NCI-H345 (cell line): Measurements from ENCODE around the gene TFAP2D.

ENCODE experiments used
- DNase-seq: peaks from one replicate; lab custom pipeline; 2025; lab: John Stamatoyannopoulos, UW

TFAP2D gene

DNA sequence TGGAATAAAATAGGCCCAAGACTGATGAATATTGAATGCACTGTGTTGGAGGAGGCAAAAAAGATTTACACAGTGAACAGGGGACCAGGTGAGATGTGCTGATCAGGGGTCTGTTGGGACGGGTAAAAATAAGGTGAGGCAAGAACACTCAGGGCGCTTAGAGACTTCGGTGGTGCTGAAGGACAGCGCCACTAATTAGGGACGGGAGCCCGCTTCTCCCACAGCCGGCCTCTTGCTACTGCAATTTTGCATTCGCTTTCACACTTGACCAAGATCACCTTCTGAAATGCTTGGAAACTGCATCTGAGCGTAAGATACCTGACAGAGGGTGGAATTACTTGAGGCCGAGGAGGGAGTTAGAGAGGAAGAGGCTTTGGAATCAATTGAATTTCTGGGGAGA lies 7.3 kb downstream of the TFAP2D start:
- DNase-seq, result no peak

DNA sequence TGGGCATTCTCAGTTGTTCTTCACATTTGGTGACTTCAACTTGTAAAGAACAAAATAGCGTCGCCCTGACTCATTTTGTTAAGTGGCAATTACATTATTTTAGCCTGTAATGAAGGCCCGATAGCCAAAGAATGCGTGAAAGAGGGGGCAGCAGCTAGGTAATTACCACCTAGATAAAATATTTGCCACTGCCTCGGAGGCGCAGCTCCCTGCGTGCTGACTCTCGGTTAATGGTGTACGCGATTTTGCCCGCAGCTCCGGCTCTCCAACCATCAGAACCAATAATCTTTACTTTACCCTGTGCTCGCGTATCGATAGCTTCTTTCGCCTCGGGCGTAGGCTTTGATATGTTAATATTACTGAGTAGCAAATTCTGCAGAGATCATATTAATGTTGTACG lies 8.7 kb downstream of the TFAP2D start:
- no peak for DNase-seq

DNA sequence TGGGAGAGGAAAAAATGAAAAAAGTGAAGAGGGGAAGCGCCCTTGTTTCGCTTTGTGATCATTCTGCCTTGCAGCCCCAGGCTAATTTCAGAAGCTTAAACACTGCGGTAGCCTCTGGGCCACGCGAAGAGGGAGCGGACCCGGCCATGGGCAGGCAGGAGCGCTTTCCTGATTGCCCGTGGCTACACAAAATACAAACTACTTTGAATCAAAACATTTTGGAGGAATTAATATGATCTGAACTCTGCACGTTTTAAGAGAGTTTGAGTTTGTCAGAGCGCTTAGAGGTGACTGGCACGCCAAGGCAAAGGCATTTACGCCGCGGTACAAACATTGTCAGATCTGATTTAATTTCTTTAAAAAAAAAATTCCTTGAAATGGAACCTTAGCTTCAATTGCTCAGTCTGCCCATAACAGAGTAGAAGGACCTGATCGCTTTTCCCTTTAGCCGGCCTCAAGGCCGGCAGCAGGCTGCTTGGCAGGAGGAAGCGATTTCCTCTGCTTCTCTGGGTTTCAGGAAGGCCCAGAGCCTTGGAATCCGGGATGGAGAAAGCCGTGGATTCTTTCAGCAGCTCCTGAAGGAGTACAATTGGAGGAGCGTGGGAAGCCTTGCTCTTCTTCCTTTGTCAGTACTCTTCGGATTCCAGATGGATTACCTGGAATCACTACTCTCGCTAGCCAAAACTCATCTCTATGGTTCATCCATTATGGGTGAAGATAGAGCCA lies 9.7 kb downstream of the TFAP2D start:
- DNase-seq, result no peak

DNA sequence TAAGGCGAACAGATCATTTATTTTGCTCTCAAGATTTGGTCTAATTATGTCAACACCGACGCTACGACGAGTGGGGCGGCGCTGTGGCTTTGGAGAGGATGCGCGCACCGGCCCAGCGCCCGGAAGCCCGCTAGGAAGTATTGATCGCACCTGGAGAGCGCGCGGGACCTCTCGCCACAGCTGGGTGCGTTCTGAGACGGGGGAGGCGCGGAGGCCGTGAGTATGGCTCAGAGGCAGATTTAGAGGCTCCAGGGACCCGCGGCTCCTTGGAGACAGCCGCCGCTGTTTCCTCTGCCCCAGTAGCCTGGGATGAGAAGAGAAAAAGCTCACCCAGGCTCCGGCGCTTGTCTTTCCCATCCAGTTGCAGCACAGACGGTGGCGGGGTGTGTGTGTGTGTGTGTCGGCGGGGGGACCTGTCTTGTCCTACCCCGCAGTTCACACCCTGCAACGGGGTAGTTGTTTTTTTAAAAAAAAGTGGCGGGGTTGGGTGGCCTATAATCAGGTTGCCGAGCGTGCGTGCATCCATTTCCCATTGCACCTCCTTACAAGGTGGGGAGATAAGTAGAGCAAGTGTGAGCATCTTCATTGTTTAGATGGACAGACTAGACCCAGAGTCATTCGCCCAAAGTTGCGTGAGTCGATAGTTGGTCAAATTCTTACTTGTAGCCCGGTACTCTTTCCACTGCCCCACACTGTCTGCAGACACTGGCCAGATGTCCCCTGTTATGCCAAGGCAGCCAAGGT lies 11.2 kb downstream of the TFAP2D start:
- DNase-seq, result peak; percentile 66

DNA sequence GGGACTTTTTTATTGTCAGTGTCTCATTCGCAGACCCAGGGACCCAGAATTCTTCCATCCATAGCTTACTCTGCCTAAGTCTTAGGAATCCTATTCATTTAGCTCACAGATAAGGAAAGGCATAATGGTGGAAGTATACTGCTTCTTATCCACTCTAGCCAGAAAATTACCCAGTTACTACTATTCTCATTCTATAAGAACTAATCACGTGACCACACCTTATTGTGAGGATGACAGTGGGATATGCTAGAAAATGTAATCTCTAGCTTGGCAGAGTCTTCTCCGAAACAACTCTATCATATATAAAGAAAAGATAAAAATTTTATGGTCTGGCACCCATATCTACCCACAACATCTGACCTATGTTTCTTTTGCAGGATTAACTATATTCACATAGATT lies 21.2 kb downstream of the TFAP2D start:
- DNase-seq, result no peak

DNA sequence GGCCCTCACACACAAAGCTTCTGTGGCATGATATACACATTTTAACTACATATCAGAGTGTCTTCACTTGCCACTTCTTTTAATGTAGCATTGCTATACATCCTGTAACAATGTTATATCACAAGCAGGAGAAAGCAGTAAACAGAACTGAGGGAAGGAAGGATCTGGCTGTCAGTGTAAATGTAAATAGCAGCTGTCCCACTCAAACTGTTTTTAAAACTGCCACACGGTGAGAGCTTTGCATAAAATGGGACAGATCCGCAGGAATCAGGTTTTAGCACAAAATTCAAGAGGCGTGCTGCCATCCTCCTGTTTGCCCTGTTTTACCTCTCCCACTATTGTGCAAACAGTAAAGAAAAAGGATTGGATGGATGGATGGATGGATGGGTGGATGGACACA lies 28.8 kb downstream of the TFAP2D start:
- no peak for DNase-seq

DNA sequence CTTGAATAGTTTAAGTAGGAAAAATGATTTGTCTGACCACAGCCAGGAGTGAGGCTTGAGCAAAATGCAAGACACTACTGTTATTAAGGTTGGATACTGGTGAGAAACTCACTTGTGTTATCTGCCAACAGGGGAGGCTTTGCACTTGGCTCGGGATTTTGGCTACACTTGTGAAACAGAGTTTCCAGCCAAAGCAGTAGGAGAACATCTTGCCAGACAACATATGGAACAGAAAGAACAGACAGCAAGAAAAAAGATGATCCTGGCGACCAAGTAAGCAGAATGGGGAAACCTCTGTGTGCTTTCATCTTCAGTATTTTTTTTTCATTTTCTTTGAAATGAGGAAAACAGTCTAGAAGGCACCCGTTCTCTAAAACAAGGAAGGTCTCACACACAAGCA lies 31.6 kb downstream of the TFAP2D start:
- DNase-seq, result no peak

DNA sequence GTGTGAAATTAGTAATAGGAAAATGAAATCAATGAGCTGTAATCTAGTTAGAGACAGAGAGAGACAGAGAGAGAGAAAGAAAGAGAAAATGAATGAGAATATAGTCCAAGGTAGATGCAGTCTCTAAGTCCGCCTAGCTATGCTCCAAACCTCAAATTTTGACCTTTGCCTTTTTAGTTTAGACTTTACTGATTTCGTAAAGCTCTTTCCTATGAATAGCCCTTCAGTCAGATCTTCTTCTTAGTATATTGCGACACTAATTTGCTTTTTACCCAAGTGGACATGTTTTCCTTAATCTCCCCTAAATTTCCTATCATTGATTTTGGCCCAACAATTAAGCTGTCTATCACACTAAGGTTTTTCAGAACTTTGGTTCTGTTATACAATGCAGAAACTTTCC lies 49.5 kb downstream of the TFAP2D start:
- DNase-seq, result no peak

DNA sequence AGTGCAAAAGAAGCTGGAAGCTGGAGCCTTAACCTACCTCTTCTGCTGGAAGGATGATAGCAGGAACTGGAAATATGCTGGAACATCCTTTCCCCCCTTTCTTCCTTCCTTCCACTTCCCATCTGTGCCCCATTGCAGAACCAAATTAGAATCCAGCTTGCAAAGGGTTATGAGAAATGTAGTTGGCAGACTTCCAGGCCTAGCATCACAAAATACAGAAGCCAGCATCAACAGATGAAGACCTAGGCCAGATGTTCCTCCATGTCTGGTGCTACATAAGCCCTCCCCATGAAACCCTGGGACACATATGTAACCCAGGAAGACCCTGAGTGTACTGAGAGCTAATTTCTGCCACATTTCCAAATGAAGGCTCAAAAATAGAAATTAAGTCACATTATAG lies 65.4 kb downstream of the TFAP2D start:
- DNase-seq, result peak; percentile 9

DNA sequence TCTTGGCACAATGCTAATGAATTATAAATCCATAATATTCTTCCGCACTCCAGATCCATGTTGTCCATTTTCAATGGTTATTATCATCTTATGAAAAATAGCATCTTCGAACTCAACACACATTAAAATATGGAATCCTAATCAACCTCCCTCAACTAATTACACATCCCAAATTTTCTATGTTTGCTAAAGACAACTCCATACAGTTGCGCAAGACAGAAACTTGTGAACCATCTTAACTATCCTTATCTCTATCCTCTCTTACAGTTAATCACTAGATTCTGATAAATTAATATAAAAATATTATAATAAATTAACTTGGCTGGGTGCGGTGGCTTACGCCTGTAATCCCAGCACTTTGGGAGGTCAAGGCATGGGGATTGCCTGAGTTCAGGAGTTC lies 67.1 kb downstream of the TFAP2D start:
- DNase-seq, result no peak

DNA sequence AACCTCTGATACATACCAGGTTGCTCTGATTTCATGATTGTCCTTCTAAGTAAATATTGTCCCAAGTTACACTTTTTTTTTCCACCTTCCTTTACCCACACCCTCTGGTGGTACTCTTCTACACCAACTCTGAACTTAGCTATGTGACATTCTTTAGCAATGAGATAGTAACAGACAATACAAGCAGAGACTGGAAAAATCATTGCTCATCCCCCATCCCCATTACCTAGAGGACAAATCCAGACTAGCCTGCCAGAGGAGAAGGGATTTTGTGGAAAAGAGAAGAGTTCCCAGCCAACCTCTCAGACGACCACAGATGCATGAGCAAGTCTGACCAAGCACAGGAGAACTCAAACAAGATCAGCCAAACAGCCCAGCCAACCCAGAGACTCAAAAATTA lies 72.6 kb downstream of the TFAP2D start:
- no peak for DNase-seq

DNA sequence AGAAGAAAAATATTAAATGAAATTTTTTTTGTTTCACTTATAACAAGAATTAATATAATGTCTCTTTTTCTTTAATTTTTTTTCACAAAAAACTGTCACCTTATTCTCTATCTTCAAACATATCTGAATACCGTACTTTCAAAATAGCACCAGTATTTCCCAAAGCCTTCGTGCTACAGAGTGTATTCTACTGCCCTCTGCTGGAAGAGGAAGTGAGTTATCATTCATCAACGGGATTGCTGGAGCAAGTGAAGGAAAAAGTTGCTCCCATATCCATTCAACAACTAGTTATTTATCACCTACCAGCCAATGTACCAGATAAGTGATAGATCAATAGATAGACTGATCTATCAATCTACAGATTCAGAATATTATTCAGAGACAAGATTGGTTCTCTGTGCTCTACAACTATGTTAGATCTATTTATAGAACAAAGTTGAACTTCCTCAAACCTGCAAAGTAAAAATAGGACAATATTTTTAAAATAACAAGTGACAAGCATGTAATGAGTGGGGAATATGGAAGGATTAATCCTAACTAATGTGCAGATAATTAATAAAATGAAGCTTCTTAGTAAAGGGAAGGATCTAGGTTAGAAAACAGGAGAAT lies 78.7 kb downstream of the TFAP2D start:
- DNase-seq, result peak; percentile 76

DNA sequence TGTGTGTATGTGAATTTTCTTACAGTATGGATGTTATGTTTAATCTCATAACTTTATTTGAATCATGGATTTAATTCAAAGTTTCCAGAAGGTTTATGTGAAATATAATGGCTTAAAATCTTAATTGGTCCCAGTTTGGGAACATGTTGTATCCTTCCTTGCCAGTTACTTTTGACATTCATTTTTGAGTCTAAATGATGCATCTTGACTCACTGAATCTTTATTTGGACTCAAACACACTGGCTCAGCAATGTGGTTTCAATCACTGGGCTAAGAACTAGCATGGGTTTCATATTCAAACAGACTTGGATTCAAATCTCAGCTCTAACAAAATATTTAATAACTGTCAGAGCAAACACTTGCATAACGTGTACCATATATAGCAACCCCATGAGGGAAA lies 79.4 kb downstream of the TFAP2D start:
- DNase-seq, result no peak

DNA sequence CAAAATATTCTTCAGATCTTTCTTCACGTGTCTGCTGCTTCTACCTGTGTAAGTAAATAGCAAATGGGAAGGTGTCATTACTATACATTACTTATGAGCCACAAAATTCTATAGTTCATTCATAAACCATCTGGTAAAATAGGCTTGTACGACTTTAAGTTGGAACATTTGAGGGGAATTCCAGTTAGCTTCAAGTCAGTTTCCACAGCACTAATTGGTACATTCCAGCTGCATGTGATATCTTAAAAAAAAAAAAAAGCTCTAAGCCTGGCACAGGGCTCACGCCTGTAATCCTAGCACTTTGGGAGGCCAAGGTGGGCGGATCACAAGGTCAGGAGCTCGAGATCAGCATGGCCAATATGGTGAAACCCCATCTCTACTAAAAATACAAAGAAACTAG lies 82.2 kb downstream of the TFAP2D start:
- DNase-seq, result no peak

DNA sequence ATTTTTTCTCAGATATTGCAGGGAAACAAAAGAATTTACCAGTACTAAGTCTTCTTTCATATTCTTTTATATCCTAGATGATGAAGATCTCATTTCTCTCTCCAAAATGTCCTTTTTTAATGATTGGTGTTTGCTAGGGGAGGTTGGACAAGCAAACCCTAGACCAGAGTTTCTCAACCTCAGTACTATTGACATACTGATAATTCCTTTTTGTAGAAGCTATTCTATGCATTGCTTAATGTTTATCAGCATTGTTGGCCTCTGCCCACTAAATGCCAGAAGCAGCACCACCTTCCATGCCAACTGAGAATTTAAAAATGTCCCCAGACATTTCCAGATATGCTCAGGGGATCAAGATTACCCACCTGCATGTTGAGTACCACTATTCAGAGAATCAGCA lies 91.0 kb downstream of the TFAP2D start:
- DNase-seq, result no peak

DNA sequence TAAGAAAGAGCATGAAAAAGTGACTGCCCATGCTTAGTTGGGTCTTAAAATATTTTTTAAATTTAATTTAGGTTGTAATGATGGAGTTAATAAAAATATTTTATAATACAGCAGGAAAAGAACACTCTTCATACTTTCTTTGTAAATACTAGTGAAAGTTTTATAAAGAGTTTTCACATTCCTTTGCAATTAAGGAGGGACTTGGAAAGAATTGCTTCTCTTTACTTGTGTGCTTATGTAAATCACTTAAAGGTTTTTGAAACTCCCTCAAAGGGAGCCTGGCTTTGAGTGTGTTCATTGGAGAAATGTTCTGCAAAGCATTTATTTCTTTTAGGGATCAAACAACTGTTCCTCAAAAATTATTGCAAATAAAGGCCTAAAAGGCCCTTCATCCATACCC lies 93.7 kb downstream of the TFAP2D start:
- DNase-seq, result no peak

DNA sequence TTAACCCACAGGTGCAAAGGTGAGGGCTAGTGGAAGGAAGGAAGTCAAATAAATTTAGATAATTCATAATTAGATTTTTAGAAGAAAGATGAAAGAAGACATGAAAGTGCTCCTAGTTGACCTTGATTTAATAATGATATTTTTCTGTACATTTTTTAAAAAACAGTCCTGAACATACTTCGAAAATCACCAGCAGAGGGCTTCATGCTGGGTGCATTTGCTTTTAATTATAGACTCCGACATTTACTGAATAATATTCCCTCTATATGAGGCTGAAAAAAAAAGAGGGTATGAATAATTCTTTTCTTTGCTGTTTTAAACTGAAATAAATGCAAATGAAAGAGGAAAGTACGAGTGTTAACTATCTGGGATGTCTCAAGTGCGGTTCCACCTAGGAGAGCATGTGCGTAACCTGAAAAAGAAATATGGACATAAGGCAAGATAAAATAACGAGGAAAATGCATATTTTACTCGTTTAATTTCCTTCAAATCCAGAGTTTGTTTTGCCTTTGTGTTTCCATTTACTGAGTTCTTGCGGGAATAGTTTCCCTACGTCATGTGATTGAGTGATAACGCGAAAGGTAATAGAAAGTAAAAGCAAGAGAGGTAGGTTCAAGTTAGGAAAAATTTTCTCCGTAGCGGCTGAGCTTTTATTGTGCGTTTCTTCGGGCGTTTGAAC lies 102.2 kb downstream of the TFAP2D start:
- DNase-seq, result peak; percentile 26

DNA sequence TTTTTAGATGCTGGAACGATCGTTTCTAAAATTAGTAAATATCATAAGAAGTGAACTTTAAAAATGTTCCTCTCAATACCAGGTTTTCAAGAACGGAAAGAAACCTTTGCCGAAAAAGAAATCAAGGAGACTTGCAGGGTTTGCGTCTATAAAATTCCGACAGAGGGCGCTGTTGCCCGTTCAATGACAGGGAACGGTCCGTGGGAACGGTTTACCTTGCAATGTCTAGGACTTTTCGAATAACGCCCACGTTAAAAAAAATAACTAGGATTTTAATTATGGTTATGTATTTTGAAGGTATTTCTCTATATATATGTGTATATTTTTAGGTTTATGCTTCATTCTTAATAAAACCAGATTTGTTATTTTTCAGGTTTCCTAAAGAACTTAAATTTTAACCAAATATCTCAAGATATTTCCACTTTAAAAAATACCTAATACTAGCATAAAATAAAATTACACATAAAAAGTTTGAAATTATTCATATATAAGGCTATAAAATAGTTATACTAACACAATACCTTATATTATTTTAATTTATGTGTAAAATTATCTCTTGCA lies 102.9 kb downstream of the TFAP2D start:
- DNase-seq, result peak; percentile 85

DNA sequence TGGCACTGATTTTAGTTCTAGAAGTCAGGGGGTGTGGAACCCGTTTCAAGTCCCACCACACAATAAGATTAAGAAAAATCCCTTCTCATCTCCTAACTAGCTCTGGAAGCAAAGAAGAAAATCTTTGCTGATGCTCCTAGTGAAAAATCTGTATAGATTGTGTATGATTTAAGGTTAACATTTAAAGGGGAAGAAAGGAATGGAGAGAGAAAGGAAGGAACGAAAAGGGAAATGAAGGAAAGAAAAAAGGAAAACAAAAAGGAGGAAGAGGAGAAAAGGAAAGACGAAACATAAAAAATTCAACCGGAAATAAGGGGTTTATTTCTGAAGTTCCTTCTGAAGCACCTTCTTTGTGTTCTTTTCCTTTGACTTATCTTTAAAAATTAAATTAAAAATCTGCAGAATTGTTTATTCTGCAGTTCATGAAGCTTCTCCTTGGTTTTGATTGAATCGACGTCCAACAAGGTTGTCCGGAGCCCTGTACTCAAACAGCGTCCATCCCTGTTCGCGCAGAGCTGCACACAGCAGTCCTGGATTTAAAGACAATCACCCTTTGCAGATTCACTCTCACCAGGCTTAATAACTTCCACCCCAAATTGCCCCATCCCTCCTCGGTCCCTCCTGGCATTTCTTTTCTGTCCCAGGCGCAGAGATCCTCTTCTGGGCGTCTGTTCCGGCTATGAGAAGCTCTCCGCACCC lies 103.8 kb downstream of the TFAP2D start:
- DNase-seq, result no peak

DNA sequence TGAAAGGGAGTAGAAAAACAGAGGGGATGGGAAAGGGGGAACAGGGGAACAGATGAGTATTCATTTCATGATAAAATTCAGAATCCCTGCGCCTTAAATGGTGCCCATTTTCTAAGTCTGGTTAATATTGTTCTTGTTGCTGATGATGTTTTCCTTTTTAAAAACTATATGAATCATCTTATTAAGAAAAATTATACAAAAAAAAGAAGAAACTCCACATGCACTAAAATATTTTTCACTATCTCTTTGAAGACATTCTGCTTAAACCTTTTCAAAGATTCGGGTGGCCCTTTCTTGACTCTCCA lies 104.3 kb downstream of the TFAP2D start:
- no peak for DNase-seq

DNA sequence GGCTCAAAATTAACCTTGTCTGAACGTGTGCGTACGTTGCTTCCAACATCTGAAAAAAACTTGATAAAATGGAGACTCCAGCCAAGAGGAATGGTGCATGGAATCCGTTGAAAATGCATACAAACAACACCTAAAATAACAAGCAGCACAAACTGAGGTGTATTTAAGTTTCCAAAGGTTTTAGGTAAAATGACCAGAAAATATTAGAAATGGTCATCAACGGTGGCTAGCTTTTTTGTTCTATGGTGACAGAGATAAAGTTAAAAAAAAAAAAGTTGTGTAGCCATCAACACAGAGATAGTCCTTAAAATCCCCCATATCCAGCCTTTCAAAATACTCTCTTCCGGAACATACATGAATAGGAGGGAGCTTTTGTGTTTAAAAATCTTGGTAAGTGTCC lies 104.7 kb downstream of the TFAP2D start:
- DNase-seq, result no peak

DNA sequence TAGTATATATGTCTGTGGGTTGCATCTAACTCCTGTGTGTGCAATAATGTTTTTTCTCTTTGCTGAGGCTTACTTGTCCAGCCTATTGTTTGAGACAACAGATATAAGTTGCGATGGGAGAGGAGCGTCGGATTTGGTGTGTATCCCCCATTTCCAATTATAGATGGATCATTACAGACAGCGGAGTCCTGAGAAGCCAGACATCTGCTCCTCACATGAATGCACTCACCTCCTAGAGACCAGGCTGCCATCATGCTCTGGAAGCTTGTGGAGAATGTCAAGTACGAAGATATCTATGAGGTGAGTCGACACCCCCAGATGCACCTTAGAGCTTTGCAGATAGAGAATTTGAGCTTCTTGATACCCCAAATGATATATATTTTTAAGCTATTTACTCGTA lies 105.3 kb downstream of the TFAP2D start, which contains the start of gene TFAP2B:
TFAP2B (plus strand) TSS at position 199 of the 400 bp plus-strand sequence; CDS start at position 220, 21 bp downstream.
- DNase-seq, result no peak
